Caco-2 (cell line): ENCODE data around the gene DNAJC1. TPM values are rescaled to one million over a fixed set of nuclear protein-coding genes. Genes with fewer than 3 reads are reported as not detected.

Experiments used
- BruUV-seq: library from RNA; stranded (reverse); fragments of 400-500 nt; replicated peaks from 2 replicates; lab custom pipeline; 2021; lab: Mats Ljungman, UMichigan
- CTCF ChIA-PET: fragments of 300-600 bp; sonication (Branson Sonifier 250); formaldehyde crosslinking; loops from one replicate; lab custom pipeline; 2022; ENCODE audit warnings: antibody characterized with exemption; lab: Charles Lee
- POLR2A ChIA-PET: fragments of 300-600 bp; sonication (Branson Sonifier 250); formaldehyde crosslinking; loops from one replicate; lab custom pipeline; 2022; ENCODE audit warnings: antibody characterized with exemption; lab: Charles Lee
- DNase-seq, 2 experiments: peaks; one replicate each; pipeline versions ENCODE4 v3.0.0 to v3.0.0-alpha.2; 2020 to 2022
- H3K27me3 ChIP-seq: replicated peaks from 2 replicates; pipeline ENCODE4 v1.6.0; 2011; ENCODE audit warnings: low read length; ENCODE audit not compliant: control insufficient read depth, insufficient read depth
- H3K36me3 ChIP-seq: 2 replicates; pipeline ENCODE4 v1.5.1; 2011; ENCODE audit warnings: low read length; ENCODE audit not compliant: control insufficient read depth, insufficient read depth
- H3K4me1 ChIP-seq: fragments of 250-450 bp; sonication (Bioruptor Pico); 2 replicates; pipeline ENCODE4 v1.5.1; 2020; ENCODE audit warnings: mild to moderate bottlenecking
- H3K4me3 ChIP-seq: 2 replicates; pipeline ENCODE4 v1.5.1; 2011; ENCODE audit warnings: low read depth, mild to moderate bottlenecking, control low read depth, low read length
- H3K9me3 ChIP-seq: fragments of 250-450 bp; sonication (Bioruptor Pico); 2 replicates; pipeline ENCODE4 v1.5.1; 2020; ENCODE audit warnings: mild to moderate bottlenecking, moderate library complexity
- H3K27ac Mint-ChIP-seq: one replicate; pipeline ENCODE4 v1.8.0; 2022; ENCODE audit warnings: mixed read lengths; ENCODE audit not compliant: unreplicated experiment
- H3K27me3 Mint-ChIP-seq: one replicate; pipeline ENCODE4 v1.8.0; 2022; ENCODE audit warnings: mixed read lengths; ENCODE audit not compliant: insufficient read depth, unreplicated experiment
- H3K36me3 Mint-ChIP-seq: one replicate; pipeline ENCODE4 v1.8.0; 2022; ENCODE audit warnings: mild to moderate bottlenecking, mixed read lengths; ENCODE audit not compliant: insufficient read depth, unreplicated experiment
- H3K4me1 Mint-ChIP-seq: one replicate; pipeline ENCODE4 v1.8.0; 2022; ENCODE audit warnings: low read depth, mixed read lengths; ENCODE audit not compliant: unreplicated experiment
- H3K4me3 Mint-ChIP-seq: one replicate; pipeline ENCODE4 v1.8.0; 2022; ENCODE audit warnings: mild to moderate bottlenecking, moderate library complexity, mixed read lengths; ENCODE audit not compliant: unreplicated experiment
- H3K9me3 Mint-ChIP-seq: one replicate; pipeline ENCODE4 v1.8.0; 2022; ENCODE audit warnings: mixed read lengths; ENCODE audit not compliant: unreplicated experiment
- intact Hi-C: fragments of 100-400 bp; cut with micrococcal nuclease; formaldehyde crosslinking; loops from one replicate; pipeline ENCODE4 v1.10.0; 2022; ENCODE audit not compliant: unreplicated experiment
- total RNA-seq: library from RNA; stranded (reverse); gene quantifications from 2 replicates; pipeline ENCODE4 v1.2.3, GENCODE V29; 2022
- TF ChIP-seq, protein P1 (sequence below), 2 experiments: fragments of 200-600 bp in 1 of 2; IDR thresholded peaks; 1 replicate in 1 of 2; 2 replicates in 1 of 2; pipeline versions ENCODE4 v1.5.1 to v1.8.0; 2011 to 2022; ENCODE audit warnings: antibody characterized with exemption in 1 of 2, control low read depth in 1 of 2, inconsistent platforms in 1 of 2, low read depth in 1 of 2, low read length in 1 of 2, mild to moderate bottlenecking in 1 of 2, moderate library complexity in 1 of 2; ENCODE audit not compliant: insufficient read depth in 1 of 2, severe bottlenecking in 1 of 2, unreplicated experiment in 1 of 2

The DNAJC1 gene
- total RNA-seq, 1 experiment from 2014 or later, result 50.7 TPM

DNA sequence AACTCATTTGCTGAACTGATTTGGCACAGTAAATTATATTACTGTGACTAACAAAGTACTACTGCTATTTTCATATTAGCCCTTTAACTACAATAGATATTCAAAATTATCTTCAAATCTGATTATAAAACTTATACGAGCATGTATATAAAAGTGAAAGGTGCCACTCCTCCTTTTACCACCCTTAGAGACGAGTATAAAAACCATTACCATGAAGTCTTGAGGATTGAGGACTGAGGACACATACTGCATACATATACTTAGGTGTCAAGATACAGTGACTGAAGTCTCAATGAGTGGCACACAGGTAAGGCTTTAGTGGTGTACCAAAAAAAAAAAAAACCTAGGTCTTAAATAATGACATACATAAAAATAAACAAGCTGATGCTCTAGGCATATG, 98.6 kb downstream of the DNAJC1 start:
- no peaks in the 10 kb centered on the region for H3K27me3 Mint-ChIP-seq
- H3K36me3 ChIP-seq, result no peaks in the 10 kb centered on the region
- H3K4me3 Mint-ChIP-seq, result no peak overlapping the region
- H3K4me1 Mint-ChIP-seq, result no peaks in the 10 kb centered on the region
- no peak overlapping the region for H3K4me3 ChIP-seq
- no peaks in the 10 kb centered on the region for H3K27me3 ChIP-seq
- no peaks in the 10 kb centered on the region for H3K9me3 Mint-ChIP-seq
- H3K27ac Mint-ChIP-seq, result no peak overlapping the region
- CTCF ChIA-PET, result no interaction called here
- TF ChIP-seq, protein P1, sequence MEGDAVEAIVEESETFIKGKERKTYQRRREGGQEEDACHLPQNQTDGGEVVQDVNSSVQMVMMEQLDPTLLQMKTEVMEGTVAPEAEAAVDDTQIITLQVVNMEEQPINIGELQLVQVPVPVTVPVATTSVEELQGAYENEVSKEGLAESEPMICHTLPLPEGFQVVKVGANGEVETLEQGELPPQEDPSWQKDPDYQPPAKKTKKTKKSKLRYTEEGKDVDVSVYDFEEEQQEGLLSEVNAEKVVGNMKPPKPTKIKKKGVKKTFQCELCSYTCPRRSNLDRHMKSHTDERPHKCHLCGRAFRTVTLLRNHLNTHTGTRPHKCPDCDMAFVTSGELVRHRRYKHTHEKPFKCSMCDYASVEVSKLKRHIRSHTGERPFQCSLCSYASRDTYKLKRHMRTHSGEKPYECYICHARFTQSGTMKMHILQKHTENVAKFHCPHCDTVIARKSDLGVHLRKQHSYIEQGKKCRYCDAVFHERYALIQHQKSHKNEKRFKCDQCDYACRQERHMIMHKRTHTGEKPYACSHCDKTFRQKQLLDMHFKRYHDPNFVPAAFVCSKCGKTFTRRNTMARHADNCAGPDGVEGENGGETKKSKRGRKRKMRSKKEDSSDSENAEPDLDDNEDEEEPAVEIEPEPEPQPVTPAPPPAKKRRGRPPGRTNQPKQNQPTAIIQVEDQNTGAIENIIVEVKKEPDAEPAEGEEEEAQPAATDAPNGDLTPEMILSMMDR (IDR thresholded peaks at IDR 0.05; ENCODE audit: insufficient read depth in 1 of 2, low read depth in 1 of 2, low read length in 1 of 2, severe bottlenecking in 1 of 2, unreplicated experiment in 1 of 2), result no peak
- BruUV-seq, result no TSS peak
- intact Hi-C loops, result no loop called here
- no peaks in the 10 kb centered on the region for H3K36me3 Mint-ChIP-seq
- no peaks in the 10 kb centered on the region for H3K9me3 ChIP-seq
- no peaks in the 10 kb centered on the region for H3K4me1 ChIP-seq
- POLR2A ChIA-PET, result no interaction called here
- no peak for DNase-seq

DNA sequence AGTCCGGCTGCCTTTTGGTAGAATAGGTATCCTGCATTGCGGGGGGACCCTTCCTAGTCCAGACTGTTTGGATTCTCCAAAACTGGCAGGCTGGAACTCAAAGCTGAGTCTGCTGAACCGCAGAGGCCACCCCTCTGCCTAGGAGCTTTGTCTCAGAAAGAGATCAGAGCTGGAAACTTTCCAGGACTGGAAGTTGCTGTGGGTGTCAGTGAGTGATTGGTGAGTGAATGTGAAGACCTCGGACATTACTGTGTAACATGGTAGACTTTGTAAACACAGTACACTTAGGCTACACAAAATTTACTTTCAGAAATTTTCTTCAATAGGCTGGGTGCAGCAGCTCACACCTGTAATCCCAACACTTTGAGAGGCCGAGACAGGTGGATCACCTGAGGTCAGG, 103.8 kb downstream of the DNAJC1 start:
- no peaks in the 10 kb centered on the region for H3K4me1 ChIP-seq
- CTCF ChIA-PET, result no interaction called here
- Mint-ChIP-seq H3K9me3 (no peaks in the 10 kb centered on the region), H3K27ac (no peak overlapping the region), H3K4me1 (no peaks in the 10 kb centered on the region), H3K27me3 (no peaks in the 10 kb centered on the region), H3K4me3 (no peak overlapping the region), H3K36me3 (no peaks in the 10 kb centered on the region)
- BruUV-seq, result no TSS peak
- H3K4me3 ChIP-seq, result no peak overlapping the region
- no peaks in the 10 kb centered on the region for H3K9me3 ChIP-seq
- no peak for DNase-seq
- TF ChIP-seq, protein P1 (IDR thresholded peaks at IDR 0.05; ENCODE audit: insufficient read depth in 1 of 2, low read depth in 1 of 2, low read length in 1 of 2, severe bottlenecking in 1 of 2, unreplicated experiment in 1 of 2), result no peak
- H3K27me3 ChIP-seq, result no peaks in the 10 kb centered on the region
- POLR2A ChIA-PET, result no interaction called here
- H3K36me3 ChIP-seq, result no peaks in the 10 kb centered on the region
- intact Hi-C loops, result no loop called here

DNA sequence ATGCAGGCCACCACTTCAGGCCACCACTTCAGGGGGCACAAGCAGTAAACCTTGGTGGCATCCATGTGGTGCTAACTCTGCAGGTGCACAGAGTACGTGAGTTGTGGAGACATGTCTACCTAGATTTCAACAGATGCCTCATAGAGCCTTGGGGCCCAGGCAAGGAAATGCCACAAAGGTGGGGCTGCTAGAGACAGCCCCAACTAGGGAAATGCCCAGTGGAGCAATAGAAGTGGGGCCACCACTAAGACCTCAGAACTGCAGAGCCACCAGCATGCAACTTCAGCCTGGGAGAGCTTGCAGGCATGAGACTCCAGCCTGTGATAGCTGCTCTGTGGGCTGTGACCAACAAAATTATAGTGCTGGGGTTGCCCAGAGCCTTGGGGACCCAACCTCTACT, 107.6 kb downstream of the DNAJC1 start:
- no peaks in the 10 kb centered on the region for H3K27me3 ChIP-seq
- TF ChIP-seq, protein P1 (IDR thresholded peaks at IDR 0.05; ENCODE audit: insufficient read depth in 1 of 2, low read depth in 1 of 2, low read length in 1 of 2, severe bottlenecking in 1 of 2, unreplicated experiment in 1 of 2), result no peak
- POLR2A ChIA-PET, result no interaction called here
- Mint-ChIP-seq H3K36me3 (no peaks in the 10 kb centered on the region), H3K4me1 (no peaks in the 10 kb centered on the region), H3K27me3 (no peaks in the 10 kb centered on the region), H3K4me3 (no peak overlapping the region), H3K9me3 (peaks cover 35% of the 10 kb centered on the region), H3K27ac (no peak overlapping the region)
- H3K9me3 ChIP-seq, result peaks cover 5% of the 10 kb centered on the region; the same call in 1 of the 2 replicates
- intact Hi-C loops, result no loop called here
- DNase-seq, result no peak
- no peaks in the 10 kb centered on the region for H3K4me1 ChIP-seq
- H3K36me3 ChIP-seq, result no peaks in the 10 kb centered on the region
- H3K4me3 ChIP-seq, result no peak overlapping the region
- no TSS peak for BruUV-seq
- CTCF ChIA-PET, result no interaction called here
